NCI-H2196 treated with DMSO at 0.1 percent for 48 hours (cell line): ENCODE data around the gene PPM1L.
A peak's percentile ranks its signal among the peaks of the same experiment; 100 is the strongest.

Experiments
- DNase-seq: peaks from one replicate; lab custom pipeline; 2025; ENCODE audit not compliant: unreplicated experiment; lab: John Stamatoyannopoulos, UW

PPM1L gene

GRCh38 chr3:160842021-160843005, 86.3 kb downstream of the PPM1L start:
- DNase-seq = no peak

- no peak for DNase-seq
These were observed 95.7 kb downstream of the PPM1L start for GRCh38 chr3:160851629-160852210.

GRCh38 chr3:160852856-160853255, 96.8 kb downstream of the PPM1L start:
- no peak for DNase-seq

DNA sequence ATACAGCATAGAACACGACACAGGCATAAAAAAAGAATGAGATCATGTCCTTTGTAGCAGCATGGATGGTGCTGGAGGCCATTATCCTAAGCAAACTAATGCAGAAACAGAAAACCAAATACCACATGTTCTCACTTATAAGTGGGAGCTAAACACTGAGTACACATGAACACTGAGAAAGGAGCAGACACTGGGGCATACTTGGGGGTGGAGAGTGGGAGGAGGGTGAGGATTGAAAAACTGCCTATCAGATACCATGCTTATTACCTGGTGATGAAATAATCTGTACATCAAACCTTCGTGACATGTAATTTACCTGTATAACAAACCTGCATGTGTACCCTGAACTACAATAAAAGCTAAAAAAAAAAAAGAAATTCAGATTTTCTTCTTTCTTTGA, 100.4 kb downstream of the PPM1L start:
- DNase-seq = no peak

GRCh38 chr3:160857476-160858119, 101.6 kb downstream of the PPM1L start:
- DNase-seq = no peak

GRCh38 chr3:160860346-160860745, 104.3 kb downstream of the PPM1L start:
- DNase-seq = no peak

DNA sequence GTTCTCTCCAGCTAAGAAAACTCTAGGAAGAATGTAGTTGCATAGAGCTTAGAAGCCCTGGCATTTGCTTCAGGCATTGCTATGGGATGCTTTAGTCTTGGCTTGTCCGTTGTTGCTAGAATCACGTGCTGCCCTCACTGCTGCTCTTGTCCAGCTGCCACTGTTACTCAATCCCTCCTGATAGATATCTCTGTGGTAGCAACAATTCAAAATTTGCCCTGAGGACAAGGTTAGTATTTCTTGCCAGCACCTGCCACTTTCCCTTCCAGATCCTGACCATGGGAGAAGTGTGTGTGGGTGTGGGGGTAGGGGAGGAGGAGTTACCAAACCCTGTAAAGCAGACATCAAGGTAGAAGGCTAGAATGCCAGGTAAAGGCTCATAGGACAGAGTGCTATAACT, 113.8 kb downstream of the PPM1L start:
- DNase-seq = peak; percentile 99

- peak; percentile 71 for DNase-seq
These were observed 114.3 kb downstream of the PPM1L start for GRCh38 chr3:160870327-160870726.

GRCh38 chr3:160874736-160875135, 118.7 kb downstream of the PPM1L start:
- no peak for DNase-seq

GRCh38 chr3:160876643-160877042, 120.6 kb downstream of the PPM1L start:
- DNase-seq = peak; percentile 23

DNA sequence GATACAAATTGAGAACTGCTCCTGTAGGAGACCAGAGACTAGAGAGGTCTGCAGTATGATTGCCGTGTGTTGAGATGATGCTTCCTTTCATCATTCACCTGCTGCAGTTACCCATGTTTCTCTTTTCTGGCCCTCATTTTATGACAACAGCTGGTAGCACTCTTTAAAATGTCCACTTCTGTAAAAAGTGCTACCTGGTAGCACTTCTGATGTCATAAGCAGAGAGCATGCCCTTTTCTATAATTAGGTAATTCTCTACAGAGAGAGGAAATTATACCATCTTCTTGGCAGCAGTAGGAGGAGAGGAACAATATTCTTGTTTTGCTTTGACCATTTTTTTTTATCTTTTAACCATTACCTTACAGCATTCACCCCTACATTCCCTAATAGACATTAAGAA, 123.8 kb downstream of the PPM1L start:
- no peak for DNase-seq

- no peak for DNase-seq
These were observed 127.3 kb downstream of the PPM1L start for GRCh38 chr3:160883373-160883772.

GRCh38 chr3:160885791-160886286, 129.8 kb downstream of the PPM1L start:
- DNase-seq = peak; percentile 93

- DNase-seq = no peak
These were observed 130.4 kb downstream of the PPM1L start for GRCh38 chr3:160886421-160886820.

DNA sequence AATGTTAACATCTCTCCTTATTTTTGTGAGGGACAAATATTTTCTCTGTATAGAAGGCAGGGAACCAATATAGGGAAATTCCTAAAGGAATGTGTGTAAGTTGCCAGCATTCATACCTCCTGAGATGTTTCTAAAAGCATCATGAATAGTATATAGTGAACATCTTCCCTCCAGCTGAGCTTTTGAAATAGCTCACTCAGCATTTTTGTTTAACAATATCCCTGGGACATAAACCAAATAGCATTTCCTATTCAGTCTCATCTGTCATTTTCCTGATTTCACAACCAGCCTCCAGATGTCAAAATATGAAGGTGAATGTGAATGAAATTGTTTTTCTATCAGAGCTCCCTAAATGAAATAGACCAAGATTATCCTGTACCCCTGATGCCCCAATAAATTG, 137.2 kb downstream of the PPM1L start:
- no peak for DNase-seq

- DNase-seq = no peak
These were observed 148.7 kb downstream of the PPM1L start for GRCh38 chr3:160904691-160905090.

DNA sequence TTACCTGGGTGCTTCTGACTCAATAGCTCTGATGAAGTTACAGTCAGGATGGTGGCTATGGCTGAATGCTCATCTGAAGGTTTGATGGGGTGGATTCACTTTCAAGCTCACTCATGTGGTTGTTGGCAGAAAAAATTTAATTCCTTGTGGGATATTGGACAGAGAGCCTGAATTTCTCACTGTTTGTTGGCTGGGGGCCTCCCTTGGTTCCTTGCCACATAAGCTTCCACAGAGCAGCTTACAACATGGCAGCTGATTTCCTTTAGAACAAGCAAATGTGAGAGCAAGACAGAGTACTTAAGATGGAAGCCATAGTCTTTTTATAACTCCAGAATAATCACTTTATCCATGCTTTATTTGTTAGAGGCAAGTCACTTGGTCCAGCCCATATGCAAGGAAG, 150.6 kb downstream of the PPM1L start:
- no peak for DNase-seq

- no peak for DNase-seq
These were observed 153.9 kb downstream of the PPM1L start for GRCh38 chr3:160909917-160910316.

GRCh38 chr3:160911411-160911810, 155.4 kb downstream of the PPM1L start:
- DNase-seq = no peak

GRCh38 chr3:160916472-160916871, 160.4 kb downstream of the PPM1L start:
- no peak for DNase-seq

- peak; percentile 18 for DNase-seq
These were observed 163.9 kb downstream of the PPM1L start for GRCh38 chr3:160919942-160920341.
